ENCODE measurements around the gene SERPINB8.

SERPINB8 gene

GRCh38 chr18:64019922-64020756 is 50.3 kb downstream of the SERPINB8 start:
- DNase-seq = no peak

GRCh38 chr18:64026350-64026749 is 56.5 kb downstream of the SERPINB8 start:
- no peak for DNase-seq

GRCh38 chr18:64027931-64028695 is 58.2 kb downstream of the SERPINB8 start:
- no peak for DNase-seq

GRCh38 chr18:64029096-64029495 is 59.2 kb downstream of the SERPINB8 start:
- no peak for DNase-seq

GRCh38 chr18:64031411-64031810 is 61.5 kb downstream of the SERPINB8 start:
- DNase-seq = no peak

GRCh38 chr18:64032312-64032711 is 62.4 kb downstream of the SERPINB8 start:
- DNase-seq = no peak

- DNase-seq = peak in 1 of 2 donors; percentile 22
Measured at GRCh38 chr18:64037812-64038414, 68.0 kb downstream of the SERPINB8 start.

Measured in CD4-positive, alpha-beta T cell treated with Interleukin-4 for 1 hour (primary cell).